Stimulated activated CD4-positive, alpha-beta T cell treated with anti-CD3 and anti-CD28 coated beads, Interleukin-4, amount 100 ng/mL, for 1 hour (primary cell): Measurements from ENCODE around the gene TESMIN.

Experiments used
- DNase-seq: peaks from one replicate; pipeline ENCODE4 v3.0.0-alpha.2; 2020

TESMIN gene

GRCh38 chr11:68759991-68760390 is 8.7 kb upstream of the TESMIN start:
- DNase-seq, result no peak

GRCh38 chr11:68757711-68758110 is 6.4 kb upstream of the TESMIN start:
- no peak for DNase-seq

GRCh38 chr11:68756171-68756766 is 4.9 kb upstream of the TESMIN start:
- no peak for DNase-seq

GRCh38 chr11:68753300-68753699 is 2.0 kb upstream of the TESMIN start:
- DNase-seq, result no peak

GRCh38 chr11:68751004-68751325 is 355 bp downstream of the TESMIN start:
- DNase-seq, result peak; percentile 4

GRCh38 chr11:68750195-68751003 is 921 bp downstream of the TESMIN start:
- peak; percentile 7 for DNase-seq

GRCh38 chr11:68749229-68750123 is 1.8 kb downstream of the TESMIN start:
- no peak for DNase-seq

GRCh38 chr11:68748061-68748460 is 3.3 kb downstream of the TESMIN start:
- no peak for DNase-seq

- no peak for DNase-seq
Measured at GRCh38 chr11:68743539-68743938, 7.8 kb downstream of the TESMIN start.

- no peak for DNase-seq
Measured at GRCh38 chr11:68741463-68741862, 9.9 kb downstream of the TESMIN start.

GRCh38 chr11:68735646-68736045 is 15.7 kb downstream of the TESMIN start:
- no peak for DNase-seq

- DNase-seq, result no peak
Measured at GRCh38 chr11:68735125-68735524, 16.2 kb downstream of the TESMIN start.

GRCh38 chr11:68734111-68734510 is 17.2 kb downstream of the TESMIN start:
- DNase-seq, result no peak

GRCh38 chr11:68727783-68728182 is 23.5 kb downstream of the TESMIN start:
- no peak for DNase-seq

- no peak for DNase-seq
Measured at GRCh38 chr11:68724293-68724692, 27.0 kb downstream of the TESMIN start.

GRCh38 chr11:68722143-68722542 is 29.2 kb downstream of the TESMIN start:
- no peak for DNase-seq

GRCh38 chr11:68721075-68721474 is 30.2 kb downstream of the TESMIN start:
- DNase-seq, result no peak

- no peak for DNase-seq
Measured at GRCh38 chr11:68715456-68716122, 35.7 kb downstream of the TESMIN start.

- DNase-seq, result no peak
Measured at GRCh38 chr11:68714060-68714856, 37.1 kb downstream of the TESMIN start.

- no peak for DNase-seq
Measured at GRCh38 chr11:68711114-68711513, 40.2 kb downstream of the TESMIN start.

GRCh38 chr11:68710409-68710808 is 40.9 kb downstream of the TESMIN start:
- no peak for DNase-seq

GRCh38 chr11:68709062-68709461 is 42.3 kb downstream of the TESMIN start:
- no peak for DNase-seq
